Liver (tissue), 3 donors: ENCODE results near the gene PAQR4.

Source experiments
- CTCF ChIP-seq: fragments of 150-350 bp; IDR thresholded peaks from 2 replicates; pipeline ENCODE4 v1.5.1; 2017; ENCODE audit warnings: improper control_type of control experiment, low read depth, low read length; ENCODE audit not compliant: missing input control
- EGR1 ChIP-seq, 2 donors: IDR thresholded peaks; 2 replicates each; pipeline ENCODE4 v1.6.1; 2016 to 2018; ENCODE audit warnings: antibody characterized with exemption in 2 of 2, low read depth in 2 of 2
- FOXA1 ChIP-seq: IDR thresholded peaks from 2 replicates; pipeline ENCODE4 v1.6.1; 2016; ENCODE audit warnings: antibody characterized with exemption
- GABPA ChIP-seq, 2 donors: IDR thresholded peaks in 1 of 2; conservative IDR thresholded peaks in 1 of 2; 2 replicates each; pipeline ENCODE4 v1.6.1; 2016; ENCODE audit warnings: antibody characterized with exemption in 2 of 2, mild to moderate bottlenecking in 1 of 2, moderate library complexity in 1 of 2
- JUND ChIP-seq, 2 donors: IDR thresholded peaks; 2 replicates each; pipeline ENCODE4 v1.6.1; 2016; ENCODE audit warnings: antibody characterized with exemption in 2 of 2
- RAD21 ChIP-seq, 2 donors: IDR thresholded peaks; 2 replicates each; pipeline ENCODE4 v1.6.1; 2016; ENCODE audit warnings: antibody characterized with exemption in 2 of 2, mild to moderate bottlenecking in 2 of 2
- RXRA ChIP-seq, 2 donors: IDR thresholded peaks; 2 replicates each; pipeline ENCODE4 v1.6.1; 2017 to 2018; ENCODE audit warnings: antibody characterized with exemption in 2 of 2, mild to moderate bottlenecking in 1 of 2
- SP1 ChIP-seq: IDR thresholded peaks from 2 replicates; pipeline ENCODE4 v1.6.1; 2018; ENCODE audit warnings: antibody characterized with exemption, mild to moderate bottlenecking
- TAF1 ChIP-seq: conservative IDR thresholded peaks from 2 replicates; pipeline ENCODE4 v1.6.1; 2016; ENCODE audit warnings: antibody characterized with exemption, mild to moderate bottlenecking
- YY1 ChIP-seq: IDR thresholded peaks from 2 replicates; pipeline ENCODE4 v1.6.1; 2016; ENCODE audit warnings: antibody characterized with exemption, mild to moderate bottlenecking
- TF ChIP-seq, protein P1 (sequence below): IDR thresholded peaks from 2 replicates; pipeline ENCODE4 v1.6.1; 2016; ENCODE audit warnings: antibody characterized with exemption, mild to moderate bottlenecking
- TF ChIP-seq, protein P2 (sequence below): IDR thresholded peaks from 2 replicates; pipeline ENCODE4 v1.6.1; 2016; ENCODE audit warnings: antibody characterized with exemption
- donor health status: healthy.
- donor health status: healthy.

DNA sequence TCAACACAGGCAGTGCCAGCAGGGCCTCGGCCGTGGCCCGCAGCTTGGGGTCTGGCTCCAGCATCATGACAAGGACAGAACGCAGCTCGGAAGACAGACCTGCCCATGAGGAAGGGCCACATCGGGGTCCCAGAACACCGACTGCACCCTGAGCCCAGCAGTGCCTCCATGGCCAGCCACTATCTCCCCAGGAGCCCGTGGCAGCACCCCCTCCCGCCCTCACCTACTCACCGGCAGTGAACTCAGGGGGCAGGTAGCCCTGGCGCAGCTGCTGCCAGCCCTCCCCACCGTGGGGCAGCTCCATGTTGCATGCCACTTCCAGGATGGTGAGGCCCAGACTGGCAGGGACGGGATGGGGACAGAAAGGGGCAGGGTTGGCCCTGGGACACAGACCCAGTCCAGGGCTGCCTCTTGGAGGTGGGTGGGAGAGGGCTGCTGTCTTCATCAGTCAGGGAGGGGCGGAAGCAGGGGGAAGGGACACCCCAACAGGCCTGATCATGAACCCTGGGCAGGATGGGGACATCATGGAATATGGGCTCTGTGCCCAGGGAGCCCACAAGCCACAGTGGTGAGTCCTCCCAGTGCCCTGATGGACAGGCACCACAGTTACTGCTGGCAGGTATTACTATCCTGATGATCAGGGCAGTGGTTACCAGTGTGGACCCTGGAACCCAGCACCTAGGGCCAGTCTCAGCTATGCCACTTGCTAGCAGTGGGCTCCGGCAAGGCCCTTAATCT is 5.3 kb downstream of the PAQR4 start:
- TF ChIP-seq, protein P1, sequence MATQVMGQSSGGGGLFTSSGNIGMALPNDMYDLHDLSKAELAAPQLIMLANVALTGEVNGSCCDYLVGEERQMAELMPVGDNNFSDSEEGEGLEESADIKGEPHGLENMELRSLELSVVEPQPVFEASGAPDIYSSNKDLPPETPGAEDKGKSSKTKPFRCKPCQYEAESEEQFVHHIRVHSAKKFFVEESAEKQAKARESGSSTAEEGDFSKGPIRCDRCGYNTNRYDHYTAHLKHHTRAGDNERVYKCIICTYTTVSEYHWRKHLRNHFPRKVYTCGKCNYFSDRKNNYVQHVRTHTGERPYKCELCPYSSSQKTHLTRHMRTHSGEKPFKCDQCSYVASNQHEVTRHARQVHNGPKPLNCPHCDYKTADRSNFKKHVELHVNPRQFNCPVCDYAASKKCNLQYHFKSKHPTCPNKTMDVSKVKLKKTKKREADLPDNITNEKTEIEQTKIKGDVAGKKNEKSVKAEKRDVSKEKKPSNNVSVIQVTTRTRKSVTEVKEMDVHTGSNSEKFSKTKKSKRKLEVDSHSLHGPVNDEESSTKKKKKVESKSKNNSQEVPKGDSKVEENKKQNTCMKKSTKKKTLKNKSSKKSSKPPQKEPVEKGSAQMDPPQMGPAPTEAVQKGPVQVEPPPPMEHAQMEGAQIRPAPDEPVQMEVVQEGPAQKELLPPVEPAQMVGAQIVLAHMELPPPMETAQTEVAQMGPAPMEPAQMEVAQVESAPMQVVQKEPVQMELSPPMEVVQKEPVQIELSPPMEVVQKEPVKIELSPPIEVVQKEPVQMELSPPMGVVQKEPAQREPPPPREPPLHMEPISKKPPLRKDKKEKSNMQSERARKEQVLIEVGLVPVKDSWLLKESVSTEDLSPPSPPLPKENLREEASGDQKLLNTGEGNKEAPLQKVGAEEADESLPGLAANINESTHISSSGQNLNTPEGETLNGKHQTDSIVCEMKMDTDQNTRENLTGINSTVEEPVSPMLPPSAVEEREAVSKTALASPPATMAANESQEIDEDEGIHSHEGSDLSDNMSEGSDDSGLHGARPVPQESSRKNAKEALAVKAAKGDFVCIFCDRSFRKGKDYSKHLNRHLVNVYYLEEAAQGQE, result no peak
- TF ChIP-seq, protein P2, sequence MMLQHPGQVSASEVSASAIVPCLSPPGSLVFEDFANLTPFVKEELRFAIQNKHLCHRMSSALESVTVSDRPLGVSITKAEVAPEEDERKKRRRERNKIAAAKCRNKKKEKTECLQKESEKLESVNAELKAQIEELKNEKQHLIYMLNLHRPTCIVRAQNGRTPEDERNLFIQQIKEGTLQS, result no peak
- TF ChIP-seq CTCF, result no peak
- TF ChIP-seq SP1, result no peak
- no peak for TF ChIP-seq GABPA (IDR thresholded peaks at IDR 0.05 in 1 of 2, conservative IDR thresholded peaks at IDR 0.05 in 1 of 2)
- TF ChIP-seq TAF1, result no peak
- no peak for TF ChIP-seq RXRA (IDR thresholded peaks at IDR 0.05)
- TF ChIP-seq JUND (IDR thresholded peaks at IDR 0.05), result no peak
- no peak for TF ChIP-seq FOXA1
- no peak for TF ChIP-seq YY1
- no peak for TF ChIP-seq RAD21 (IDR thresholded peaks at IDR 0.05)
- TF ChIP-seq EGR1 (IDR thresholded peaks at IDR 0.05; ENCODE audit: low read depth in 2 of 2), result no peak
